GM12892 (cell line): ENCODE data around the gene ARFGEF3.

Experiments
- DNase-seq: peaks from one replicate; pipeline ENCODE4 v3.0.0; 2011; ENCODE audit not compliant: insufficient read length
- FAIRE-seq: peaks from 2 replicates; lab custom pipeline; 2011; peaks lifted over from hg19 to GRCh38; lab: Jason Lieb, UNC
- POLR2A ChIP-seq: IDR thresholded peaks from 2 replicates; pipeline ENCODE4 v1.6.1; 2011; ENCODE audit warnings: low read depth, low read length, control low read depth
- POLR2AphosphoS5 ChIP-seq: IDR thresholded peaks from 2 replicates; pipeline ENCODE4 v1.6.1; 2011; ENCODE audit warnings: low read depth, low read length, control low read depth
- TAF1 ChIP-seq: IDR thresholded peaks from 2 replicates; pipeline ENCODE4 v1.6.1; 2011; ENCODE audit warnings: low read depth, mild to moderate bottlenecking, control low read depth, low read length, borderline replicate concordance

The ARFGEF3 gene

GRCh38 chr6:138374230-138374629 lies 212.5 kb downstream of the ARFGEF3 start:
- DNase-seq (no peak), FAIRE-seq (no peak)
- TF ChIP-seq POLR2AphosphoS5, result no peak
- no peak for TF ChIP-seq TAF1
- no peak for TF ChIP-seq POLR2A

- no peak for TF ChIP-seq POLR2A
- TF ChIP-seq TAF1, result no peak
- TF ChIP-seq POLR2AphosphoS5, result no peak
- DNase-seq, result no peak
Measured at GRCh38 chr6:138374815-138375214, 213.1 kb downstream of the ARFGEF3 start.

GRCh38 chr6:138377042-138377441 lies 215.3 kb downstream of the ARFGEF3 start:
- FAIRE-seq, result no peak
- DNase-seq, result no peak
- no peak for TF ChIP-seq POLR2A
- no peak for TF ChIP-seq TAF1
- TF ChIP-seq POLR2AphosphoS5, result no peak

More at GRCh38 chr6:138374815-138375214, 213.1 kb downstream of the ARFGEF3 start:
- FAIRE-seq, result no peak

- TF ChIP-seq POLR2AphosphoS5 (no peak), TAF1 (no peak), POLR2A (no peak)
- FAIRE-seq (no peak), DNase-seq (no peak)
Measured at GRCh38 chr6:138377844-138378243, 216.1 kb downstream of the ARFGEF3 start, which contains the start of gene SMIM28. Gene SMIM28, plus strand, starts transcription at chr6:138377905. Its CDS starts 168 bp downstream, at chr6:138378073.

- DNase-seq, result no peak
- TF ChIP-seq POLR2AphosphoS5 (no peak), TAF1 (no peak), POLR2A (no peak)
Measured at GRCh38 chr6:138378463-138378862, 216.7 kb downstream of the ARFGEF3 start.

GRCh38 chr6:138382498-138383265 lies 220.9 kb downstream of the ARFGEF3 start:
- DNase-seq (no peak), FAIRE-seq (no peak)
- TF ChIP-seq POLR2AphosphoS5 (no peak), TAF1 (no peak), POLR2A (no peak)

More at GRCh38 chr6:138378463-138378862, 216.7 kb downstream of the ARFGEF3 start:
- FAIRE-seq, result no peak

GRCh38 chr6:138383776-138384175 lies 222.0 kb downstream of the ARFGEF3 start:
- TF ChIP-seq POLR2A (no peak), TAF1 (no peak)
- no peak for DNase-seq
- FAIRE-seq, result no peak

- TF ChIP-seq TAF1 (no peak), POLR2AphosphoS5 (no peak), POLR2A (no peak)
- FAIRE-seq, result no peak
- no peak for DNase-seq
Measured at GRCh38 chr6:138386897-138387296, 225.2 kb downstream of the ARFGEF3 start.

GRCh38 chr6:138387577-138388368 lies 226.0 kb downstream of the ARFGEF3 start:
- no peak for TF ChIP-seq POLR2AphosphoS5
- TF ChIP-seq POLR2A, result no peak
- no peak for TF ChIP-seq TAF1
- FAIRE-seq, result no peak
- DNase-seq, result no peak

- TF ChIP-seq POLR2AphosphoS5 (no peak), TAF1 (no peak), POLR2A (no peak)
- no peak for DNase-seq
- no peak for FAIRE-seq
Measured at GRCh38 chr6:138389551-138389950, 227.8 kb downstream of the ARFGEF3 start.
